Measurements from ENCODE around the gene LAS1L. TPM values are rescaled to one million over a fixed set of nuclear protein-coding genes. Genes with fewer than 3 reads are reported as not detected.
"Not testable (repeated sequence)": the region's sequence is repeated elsewhere in the genome, so short reads cannot be mapped to it uniquely, and the experiment has no call there.

Gene LAS1L
- total RNA-seq, 1 donor from 2014 or later = 8.8 TPM

DNA sequence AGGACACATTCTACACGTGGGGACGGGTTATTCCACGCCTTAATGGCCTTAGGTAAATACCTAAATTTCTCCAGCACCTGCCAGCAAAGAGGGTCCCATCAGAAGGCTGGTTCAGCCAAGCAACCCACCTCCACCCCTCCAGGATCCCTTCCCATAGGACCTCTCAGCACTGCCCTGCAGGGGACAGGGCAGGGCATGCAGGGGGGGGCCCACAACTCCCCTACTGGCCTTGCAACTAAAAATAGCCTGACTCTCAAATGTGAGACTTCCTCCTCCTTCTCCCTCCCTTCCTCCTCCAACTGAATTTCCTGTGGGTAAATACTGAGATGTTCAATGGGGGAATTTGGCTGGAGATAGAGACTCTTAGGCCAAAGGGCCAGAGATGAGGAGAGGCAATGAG lies 6.3 kb downstream of the LAS1L start:
- TF ChIP-seq, protein P1, sequence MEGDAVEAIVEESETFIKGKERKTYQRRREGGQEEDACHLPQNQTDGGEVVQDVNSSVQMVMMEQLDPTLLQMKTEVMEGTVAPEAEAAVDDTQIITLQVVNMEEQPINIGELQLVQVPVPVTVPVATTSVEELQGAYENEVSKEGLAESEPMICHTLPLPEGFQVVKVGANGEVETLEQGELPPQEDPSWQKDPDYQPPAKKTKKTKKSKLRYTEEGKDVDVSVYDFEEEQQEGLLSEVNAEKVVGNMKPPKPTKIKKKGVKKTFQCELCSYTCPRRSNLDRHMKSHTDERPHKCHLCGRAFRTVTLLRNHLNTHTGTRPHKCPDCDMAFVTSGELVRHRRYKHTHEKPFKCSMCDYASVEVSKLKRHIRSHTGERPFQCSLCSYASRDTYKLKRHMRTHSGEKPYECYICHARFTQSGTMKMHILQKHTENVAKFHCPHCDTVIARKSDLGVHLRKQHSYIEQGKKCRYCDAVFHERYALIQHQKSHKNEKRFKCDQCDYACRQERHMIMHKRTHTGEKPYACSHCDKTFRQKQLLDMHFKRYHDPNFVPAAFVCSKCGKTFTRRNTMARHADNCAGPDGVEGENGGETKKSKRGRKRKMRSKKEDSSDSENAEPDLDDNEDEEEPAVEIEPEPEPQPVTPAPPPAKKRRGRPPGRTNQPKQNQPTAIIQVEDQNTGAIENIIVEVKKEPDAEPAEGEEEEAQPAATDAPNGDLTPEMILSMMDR (IDR thresholded peaks at IDR 0.05) = no peak
- H3K9me3 ChIP-seq = no peaks in the 10 kb centered on the region
- no peaks in the 10 kb centered on the region for H3K27me3 ChIP-seq
- intact Hi-C loops (cut with DNase I) = no loop called here
- H3K27ac ChIP-seq = no peak overlapping the region
- no peak overlapping the region for H3K4me3 ChIP-seq
- peaks cover under 1 to 2% of the 10 kb centered on the region in 2 donors for H3K4me1 ChIP-seq
- no peak for DNase-seq (ENCODE audit: low spot score in 2 of 2)
- peaks cover 21 to 25% of the 10 kb centered on the region in 2 donors for H3K36me3 ChIP-seq

DNA sequence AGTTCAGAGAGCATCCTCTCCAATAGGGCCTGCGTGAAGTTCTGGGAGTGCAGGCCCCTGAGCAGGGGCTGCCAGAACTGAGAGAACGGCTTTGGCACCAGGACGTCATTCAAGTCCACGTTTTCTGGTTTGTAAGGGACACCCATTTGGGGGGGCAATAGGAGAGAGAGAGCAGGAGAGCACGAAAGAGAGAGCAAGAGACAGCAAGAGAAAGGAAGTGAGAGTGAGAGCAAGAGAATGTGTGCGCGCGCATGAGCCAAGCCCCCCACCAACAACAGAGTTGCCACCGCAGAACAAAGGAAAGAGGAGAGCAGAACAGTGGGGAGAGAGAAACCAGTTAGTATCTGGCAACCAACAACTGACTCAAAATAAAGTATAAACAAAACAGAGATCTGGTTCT lies 10.4 kb downstream of the LAS1L start:
- no peaks in the 10 kb centered on the region for H3K9me3 ChIP-seq
- H3K36me3 ChIP-seq = peaks cover 36 to 52% of the 10 kb centered on the region in 2 donors
- intact Hi-C loops (cut with DNase I) = no loop called here
- H3K27ac ChIP-seq = no peak overlapping the region
- TF ChIP-seq, protein P1 (IDR thresholded peaks at IDR 0.05) = no peak
- no peak for DNase-seq (ENCODE audit: low spot score in 2 of 2)
- H3K4me1 ChIP-seq = no peaks in the 10 kb centered on the region
- H3K4me3 ChIP-seq = no peak overlapping the region
- no peaks in the 10 kb centered on the region for H3K27me3 ChIP-seq

DNA sequence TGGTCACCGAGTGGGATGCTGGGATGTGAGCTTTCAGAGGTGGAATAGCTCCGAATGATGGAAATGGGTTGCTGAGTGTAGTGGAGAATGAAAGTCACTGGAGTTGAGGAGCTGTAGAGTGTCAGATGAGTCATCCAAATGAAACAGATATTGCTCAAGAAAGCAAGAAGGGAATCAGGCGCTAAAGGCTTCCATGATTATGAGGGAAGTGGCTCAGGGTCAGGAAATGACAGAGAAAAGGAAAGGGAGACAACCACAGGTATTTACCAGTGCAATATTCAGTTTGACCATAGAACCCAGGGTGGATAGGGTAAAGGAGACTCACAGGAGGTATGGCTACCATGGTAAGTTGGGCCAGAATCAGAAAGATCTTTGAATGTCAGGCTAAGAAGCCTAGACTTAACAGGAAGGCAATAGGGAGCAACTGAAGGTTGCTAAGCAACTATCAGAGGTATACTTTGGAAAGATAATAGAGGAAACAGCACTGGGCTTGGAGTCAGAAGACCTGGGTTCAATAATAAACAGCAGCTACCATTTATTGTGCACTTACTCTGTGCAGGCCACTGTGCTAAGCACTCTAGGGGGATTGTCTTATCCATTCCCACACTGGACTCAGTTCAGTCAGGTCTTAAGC lies 11.7 kb downstream of the LAS1L start:
- Histone ChIP-seq H3K9me3 (no peaks in the 10 kb centered on the region), H3K36me3 (peaks cover 30 to 47% of the 10 kb centered on the region in 2 donors), H3K27ac (no peak overlapping the region), H3K27me3 (no peaks in the 10 kb centered on the region), H3K4me1 (no peaks in the 10 kb centered on the region), H3K4me3 (no peak overlapping the region)
- TF ChIP-seq, protein P1 (IDR thresholded peaks at IDR 0.05) = no peak
- intact Hi-C loops (cut with DNase I) = no loop called here
- DNase-seq (ENCODE audit: low spot score in 2 of 2) = no peak

DNA sequence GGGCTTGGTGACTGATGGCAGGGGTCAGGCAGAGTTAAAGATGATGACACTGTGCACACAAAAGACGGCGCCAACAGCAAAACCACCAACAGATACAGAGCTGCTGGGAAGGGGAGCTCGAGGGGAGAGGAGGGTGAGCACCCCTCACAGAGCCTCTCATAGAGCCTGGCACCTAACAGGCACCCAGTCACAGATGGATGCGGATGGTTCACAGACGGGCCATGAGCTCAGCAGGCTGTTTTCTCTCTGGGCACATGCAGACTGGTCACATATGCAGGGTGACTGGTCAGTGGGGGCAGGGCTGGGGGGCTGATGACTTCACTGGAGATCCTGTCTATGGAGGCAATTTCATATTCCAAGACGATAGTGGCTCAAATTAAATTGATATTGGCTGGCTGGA lies 15.1 kb downstream of the LAS1L start:
- H3K27me3 ChIP-seq; DNase-seq (ENCODE audit: low spot score in 2 of 2); intact Hi-C loops (cut with DNase I); H3K4me3 ChIP-seq; H3K27ac ChIP-seq; H3K9me3 ChIP-seq; H3K4me1 ChIP-seq: not testable (repeated sequence)
- H3K36me3 ChIP-seq = peaks cover 27 to 40% of the 10 kb centered on the region in 2 donors

DNA sequence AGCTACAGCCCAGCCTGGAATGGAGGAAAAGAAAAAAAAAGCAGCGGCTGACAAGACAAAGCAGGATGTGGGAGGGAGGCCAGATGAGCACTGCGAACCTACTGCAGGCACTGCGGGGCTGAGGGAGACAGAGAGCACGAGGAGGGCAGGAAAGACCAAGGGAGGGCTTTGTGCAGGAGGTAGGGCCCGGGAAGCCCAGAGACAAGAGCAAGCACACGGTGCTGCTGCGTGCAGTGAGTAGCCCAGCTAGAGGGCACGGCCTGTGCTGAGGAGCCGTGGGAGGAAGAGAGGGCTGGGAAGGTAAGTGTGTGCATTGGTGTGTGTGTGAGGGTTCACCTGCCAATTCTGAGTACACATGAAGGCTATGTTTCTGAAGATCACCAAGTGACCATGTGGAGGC lies 15.6 kb downstream of the LAS1L start:
- H3K4me1 ChIP-seq; intact Hi-C loops (cut with DNase I); H3K9me3 ChIP-seq; H3K4me3 ChIP-seq; DNase-seq (ENCODE audit: low spot score in 2 of 2); H3K27ac ChIP-seq; H3K27me3 ChIP-seq: not testable (repeated sequence)
- H3K36me3 ChIP-seq = peaks cover 23 to 41% of the 10 kb centered on the region in 2 donors

DNA sequence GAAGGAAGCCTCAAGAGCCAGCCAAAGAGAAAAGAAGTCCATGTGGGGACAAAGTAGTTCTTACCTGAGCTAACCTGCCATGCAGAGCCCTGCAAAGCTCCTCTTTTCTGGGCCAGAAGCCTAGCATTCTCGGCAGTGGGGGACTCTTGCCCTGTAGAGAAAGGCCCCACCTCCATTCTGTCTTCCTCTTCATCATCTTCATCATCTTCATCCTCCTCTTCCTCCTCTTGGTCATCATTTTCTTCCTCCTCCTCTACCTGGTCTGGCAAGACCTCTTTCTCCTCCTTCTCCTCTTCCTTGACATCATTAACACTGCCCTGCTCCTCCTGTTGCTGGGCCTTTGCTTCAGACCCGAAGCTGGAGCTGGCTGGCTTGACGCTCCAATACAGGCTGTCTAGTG lies 16.7 kb downstream of the LAS1L start:
- intact Hi-C loops (cut with DNase I) = no loop called here
- Histone ChIP-seq H3K36me3 (peaks cover 19 to 36% of the 10 kb centered on the region in 2 donors), H3K9me3 (no peaks in the 10 kb centered on the region), H3K27ac (no peak overlapping the region), H3K27me3 (no peaks in the 10 kb centered on the region), H3K4me3 (no peak overlapping the region), H3K4me1 (no peaks in the 10 kb centered on the region)
- DNase-seq (ENCODE audit: low spot score in 2 of 2) = no peak
- TF ChIP-seq, protein P1 (IDR thresholded peaks at IDR 0.05) = no peak

DNA sequence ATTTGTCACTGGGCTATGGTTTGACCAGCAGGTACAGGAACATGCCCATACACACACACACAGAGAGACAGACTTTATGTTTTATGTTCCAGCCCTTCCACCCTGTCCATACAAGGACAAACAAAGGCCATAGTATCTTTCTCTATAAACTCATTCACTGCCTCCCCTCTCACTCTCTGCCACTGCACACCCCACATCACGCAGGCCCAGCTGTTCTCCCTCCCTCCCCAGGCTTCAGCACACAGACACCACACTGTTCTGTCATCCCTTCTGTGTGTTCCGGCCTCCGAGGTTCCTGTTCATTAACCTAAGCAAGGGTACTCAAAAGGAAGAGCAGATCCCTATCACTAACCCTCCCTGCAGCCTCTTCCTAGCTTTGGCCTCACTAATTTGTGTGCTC lies 17.8 kb downstream of the LAS1L start:
- Histone ChIP-seq H3K4me3 (no peak overlapping the region), H3K4me1 (no peaks in the 10 kb centered on the region), H3K9me3 (no peaks in the 10 kb centered on the region), H3K27me3 (no peaks in the 10 kb centered on the region), H3K36me3 (peaks cover 11 to 25% of the 10 kb centered on the region in 2 donors), H3K27ac (no peak overlapping the region)
- intact Hi-C loops (cut with DNase I) = no loop called here
- no peak for DNase-seq (ENCODE audit: low spot score in 2 of 2)
- TF ChIP-seq, protein P1 (IDR thresholded peaks at IDR 0.05) = no peak

Data from ascending aorta (tissue), 2 donors.